GDM1 (cell line): ENCODE measurements around the gene ALDOA.
"Not testable (repeated sequence)": the region's sequence is repeated elsewhere in the genome, so short reads cannot be mapped to it uniquely, and the experiment has no call there.

Experiments used
- DNase-seq: peaks from one replicate; lab custom pipeline; 2025; lab: John Stamatoyannopoulos, UW

The ALDOA gene

DNA sequence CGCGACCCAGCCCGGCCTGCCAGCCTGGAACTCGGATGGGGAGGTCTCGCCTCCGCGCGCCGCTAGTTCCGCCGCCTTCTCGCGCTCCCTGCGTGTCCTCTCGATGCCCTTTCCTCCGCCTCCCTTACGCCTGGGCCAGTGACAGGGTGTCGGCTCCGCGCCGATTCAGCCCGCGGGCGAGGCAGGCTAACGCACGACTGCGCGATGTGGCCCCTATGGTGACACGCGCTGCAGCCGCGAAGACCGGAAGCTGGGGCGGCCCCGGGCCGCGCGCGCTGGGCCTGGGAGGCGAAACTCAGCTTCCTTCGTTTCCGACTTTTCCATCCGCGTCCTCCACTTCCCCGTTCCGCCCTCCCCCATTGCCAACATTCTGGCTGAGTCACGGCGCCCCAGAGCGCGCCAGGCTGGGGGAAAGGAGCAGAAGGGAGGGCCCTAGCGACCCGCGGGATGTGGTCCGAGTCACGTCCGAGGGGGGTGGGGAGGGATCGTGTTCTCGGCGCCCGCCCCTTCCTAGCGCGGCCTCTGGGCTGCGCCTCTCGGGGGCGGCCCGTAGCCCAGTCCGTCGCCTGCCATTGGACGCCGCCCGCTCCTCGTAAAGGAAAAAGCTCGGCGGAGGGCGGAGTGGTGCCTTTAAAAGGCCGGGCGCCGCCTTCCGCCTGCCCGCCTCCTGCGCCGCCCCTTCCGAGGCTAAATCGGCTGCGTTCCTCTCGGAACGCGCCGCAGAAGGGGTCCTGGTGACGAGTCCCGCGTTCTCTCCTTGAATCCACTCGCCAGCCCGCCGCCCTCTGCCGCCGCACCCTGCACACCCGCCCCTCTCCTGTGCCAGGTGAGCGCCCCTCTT is at the start of gene ALDOA:
TSS of gene ALDOA (plus strand) at position 659 of the 841 bp plus-strand sequence. CDS start 1,138 bp downstream, outside the sequence.
- DNase-seq, result peak; percentile 99

GRCh38 chr16:30016555-30017276 is 48.8 kb upstream of the ALDOA start:
- no peak for DNase-seq

DNA sequence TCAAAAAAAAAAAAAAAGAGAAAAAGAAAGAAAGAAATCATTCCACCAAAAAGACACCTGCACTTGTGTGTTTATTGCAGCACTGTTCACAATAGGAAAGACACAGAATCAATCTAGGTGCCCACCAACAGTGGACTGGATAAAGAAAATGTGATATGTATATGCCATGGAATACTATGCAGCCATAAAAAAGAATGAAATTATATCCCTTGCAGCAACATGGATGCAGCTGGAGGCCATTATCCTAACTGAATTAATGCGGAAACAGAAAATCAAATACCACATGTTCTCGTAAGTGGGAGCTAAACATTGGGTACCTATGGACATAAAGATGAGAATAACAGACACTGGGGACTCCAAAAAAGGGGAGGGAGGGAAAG is 48.3 kb upstream of the ALDOA start:
- DNase-seq, result no peak

DNA sequence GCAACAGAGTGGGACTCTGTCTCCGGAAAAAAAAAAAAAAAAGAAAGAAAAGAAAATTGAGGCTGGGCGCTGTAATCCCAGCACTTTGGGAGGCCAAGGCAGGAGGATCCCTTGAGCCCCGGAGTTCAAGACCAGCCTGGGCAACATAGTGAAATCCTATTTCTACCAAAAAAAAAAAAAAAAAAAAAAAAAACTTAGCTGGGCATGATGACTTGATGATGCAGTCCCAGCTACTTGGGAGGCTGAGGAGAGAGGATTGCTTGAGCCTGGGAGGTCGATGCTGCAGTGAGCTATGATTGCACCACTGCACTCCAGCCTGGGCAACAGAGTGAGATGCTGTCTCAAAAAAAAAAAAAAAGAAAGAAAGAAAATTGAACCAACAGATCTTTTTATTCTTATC is 47.6 kb upstream of the ALDOA start:
- not testable (repeated sequence) for DNase-seq

GRCh38 chr16:30018731-30019158 is 46.8 kb upstream of the ALDOA start:
- no peak for DNase-seq

DNA sequence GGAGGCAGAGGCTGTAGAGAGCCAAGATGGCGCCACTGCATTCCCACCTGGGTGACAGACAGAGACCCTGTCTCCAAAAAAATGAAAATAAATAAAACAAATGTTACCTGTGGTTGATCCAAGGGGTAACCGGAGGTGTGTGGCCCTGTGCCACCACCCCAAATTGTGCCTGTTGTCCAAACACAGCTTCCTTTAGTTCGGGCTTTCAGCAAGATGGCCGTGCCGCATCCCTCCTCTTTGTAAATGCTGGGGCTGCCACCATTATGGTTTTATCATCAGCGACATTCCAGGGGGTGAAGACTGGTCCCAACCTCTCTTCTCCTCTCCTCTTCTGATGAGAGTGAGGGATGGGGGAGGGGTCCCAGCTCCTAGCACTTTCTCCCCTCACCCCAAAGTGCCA is 42.7 kb upstream of the ALDOA start, which contains the start of gene C16orf92:
TSS of gene C16orf92 (plus strand) at position 312 of the 400 bp plus-strand sequence. CDS start 143 bp downstream, outside the sequence.
- no peak for DNase-seq

DNA sequence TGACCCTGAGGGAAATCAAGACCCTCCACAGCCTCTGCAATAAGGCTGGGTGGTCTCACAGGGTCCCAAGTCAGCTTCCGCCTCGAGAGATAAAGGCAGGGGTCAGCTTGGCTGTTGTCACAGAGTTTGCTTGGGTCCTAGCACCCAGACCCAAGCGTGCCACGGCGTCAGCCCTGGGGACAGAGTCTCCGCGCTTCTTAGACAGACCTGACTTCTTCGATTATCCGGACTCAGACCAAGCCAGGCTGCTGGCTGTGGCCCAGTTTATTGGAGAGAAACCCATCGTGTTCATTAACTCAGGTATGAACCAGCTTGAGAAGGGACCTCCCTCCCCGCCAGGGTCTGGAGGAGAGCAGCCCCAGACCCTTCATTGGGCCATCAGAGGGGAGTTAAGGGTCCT is 42.0 kb upstream of the ALDOA start:
- DNase-seq, result no peak

DNA sequence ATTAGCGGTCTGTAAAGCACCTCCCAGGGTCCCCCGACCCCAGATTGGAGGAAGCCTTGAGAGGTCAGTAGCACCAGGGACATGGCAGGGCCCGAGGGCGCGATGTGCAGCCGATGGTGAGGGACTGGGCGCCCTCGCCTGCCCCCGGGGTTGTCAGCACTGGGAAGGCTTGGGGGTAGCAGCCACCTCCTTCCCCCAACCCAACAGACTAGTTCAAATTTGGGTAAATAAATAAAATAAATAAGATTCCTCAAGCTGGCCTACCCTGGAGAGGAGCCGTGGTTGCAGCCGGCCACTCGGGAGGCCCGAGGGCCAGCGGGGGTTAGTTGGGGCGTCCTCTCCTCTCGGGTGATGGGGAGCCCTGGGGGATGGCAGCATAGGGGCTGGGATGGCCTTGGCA is 41.1 kb upstream of the ALDOA start:
- DNase-seq, result no peak

- DNase-seq, result no peak
These were observed 40.4 kb upstream of the ALDOA start for GRCh38 chr16:30025156-30025555.

- no peak for DNase-seq
These were observed 40.0 kb upstream of the ALDOA start for GRCh38 chr16:30025574-30025973.

GRCh38 chr16:30026449-30026848 is 39.1 kb upstream of the ALDOA start:
- DNase-seq, result no peak

- no peak for DNase-seq
These were observed 37.7 kb upstream of the ALDOA start for GRCh38 chr16:30027588-30028437.

DNA sequence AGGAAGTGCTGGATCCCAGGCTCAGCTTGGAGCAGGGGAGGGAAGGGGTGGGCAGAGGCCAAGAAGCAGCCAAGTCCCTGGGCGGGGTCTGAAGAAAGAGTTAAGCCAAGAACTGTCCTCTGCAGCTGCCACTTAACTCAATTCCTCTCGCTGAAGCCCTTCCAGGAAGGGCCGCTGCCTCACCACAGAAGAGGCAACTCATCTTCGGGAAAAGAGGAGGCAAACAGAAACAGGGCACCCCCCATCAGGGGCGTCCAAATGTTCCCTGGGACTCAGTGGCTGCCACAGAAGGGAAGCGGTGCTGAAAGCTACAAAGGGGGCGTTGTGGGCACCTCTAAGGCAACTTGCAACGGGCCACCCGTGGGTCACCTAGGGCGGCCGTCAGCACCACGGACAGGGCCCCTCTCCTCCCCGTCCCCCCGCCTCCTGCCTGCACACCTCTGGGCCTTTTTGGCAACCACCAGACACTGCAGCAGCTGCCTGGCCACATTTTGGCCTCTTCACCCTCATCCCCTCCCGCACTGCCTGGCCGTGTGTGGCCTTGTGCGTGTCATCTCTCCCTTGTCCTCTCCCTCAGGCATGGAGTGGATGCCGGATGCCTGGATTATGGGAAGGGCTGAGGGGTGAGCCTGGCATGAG is 37.0 kb upstream of the ALDOA start:
- DNase-seq, result no peak

DNA sequence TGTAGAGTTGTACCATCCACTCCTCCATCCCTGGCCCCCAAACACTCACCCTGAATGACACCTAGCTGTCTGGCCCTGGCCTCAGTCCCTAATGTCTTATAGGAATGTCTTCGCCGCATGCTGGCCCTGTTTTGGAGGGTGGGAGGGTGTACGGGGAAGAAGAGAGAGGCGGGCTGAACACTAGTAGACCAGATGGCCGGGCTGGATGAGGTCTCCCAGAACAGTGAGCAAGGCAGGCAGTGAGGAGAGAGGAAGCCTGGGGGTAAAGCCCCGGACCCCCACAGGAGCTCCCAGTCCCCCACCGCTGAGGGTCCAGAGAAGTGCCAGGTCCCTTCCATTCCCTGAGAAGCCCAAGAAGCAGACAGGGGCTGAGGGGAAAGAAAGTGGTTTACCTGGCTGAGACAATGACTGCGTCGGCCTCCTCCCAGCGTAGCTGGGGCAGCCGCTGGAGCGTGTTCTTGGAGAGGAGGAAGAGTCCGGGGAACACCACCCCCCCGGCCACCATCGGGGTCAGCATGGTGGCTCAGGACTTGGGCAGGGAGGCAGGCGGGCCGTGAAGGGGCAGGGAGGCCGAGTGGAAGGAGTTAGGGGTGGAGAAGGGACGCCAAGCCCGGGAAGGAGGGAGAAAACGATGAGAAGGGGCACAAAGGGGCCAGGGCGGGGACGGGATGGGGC is 35.4 kb upstream of the ALDOA start:
- DNase-seq, result no peak

DNA sequence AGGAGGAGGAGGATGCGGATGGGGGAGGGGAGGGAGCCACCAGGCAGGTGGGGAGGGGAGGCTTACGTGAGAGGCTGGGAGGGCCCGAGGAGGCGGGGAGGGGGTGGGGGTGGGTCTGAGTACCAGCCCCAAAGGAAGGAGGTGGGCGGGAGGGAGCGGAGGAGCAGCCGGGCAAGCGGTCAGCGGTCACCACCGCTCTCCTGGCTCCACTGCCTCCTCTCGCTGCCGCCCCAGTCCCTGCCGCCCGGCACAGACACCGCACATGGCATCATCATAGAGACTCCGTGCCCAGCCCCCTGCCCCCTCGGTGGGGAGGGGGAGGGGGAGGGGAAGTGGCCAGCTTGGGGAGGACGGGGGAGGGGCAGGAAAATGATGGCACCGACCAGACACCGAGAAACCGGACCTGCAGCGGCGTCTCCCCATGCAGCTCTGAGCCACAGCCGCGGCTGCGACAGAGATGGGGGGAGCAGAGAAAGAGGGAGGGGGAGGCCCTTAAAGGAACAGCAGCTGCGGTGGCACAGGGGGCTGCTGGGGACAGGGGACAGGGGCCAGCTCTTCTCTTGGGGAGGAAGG is 34.6 kb upstream of the ALDOA start, which contains the start of gene TLCD3B:
TSS of gene TLCD3B (minus strand) at position 431 of the 573 bp plus-strand sequence. CDS start 744 bp downstream, outside the sequence.
- no peak for DNase-seq

DNA sequence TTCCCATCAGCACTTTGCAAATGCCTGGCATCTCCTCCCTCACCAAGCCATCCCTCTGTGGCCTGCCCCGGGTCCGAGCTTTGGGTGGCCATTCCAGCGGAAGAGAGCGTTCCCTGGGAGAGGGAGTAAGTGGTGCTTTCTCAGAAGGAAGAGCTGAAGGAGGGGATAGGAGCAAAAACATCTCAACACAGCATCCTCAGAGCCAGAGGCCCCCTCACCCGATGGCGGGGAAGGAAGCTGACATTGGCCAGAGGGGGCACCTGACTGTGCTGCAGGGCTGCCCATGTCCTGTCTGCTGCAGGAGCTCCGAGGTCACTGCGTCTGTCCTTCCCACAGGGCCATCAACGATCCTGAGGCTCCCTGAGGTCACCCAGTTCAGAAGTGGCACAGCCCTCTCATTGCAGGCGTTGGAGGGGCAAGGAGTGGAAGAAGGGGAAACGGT is 34.1 kb upstream of the ALDOA start:
- DNase-seq, result no peak

DNA sequence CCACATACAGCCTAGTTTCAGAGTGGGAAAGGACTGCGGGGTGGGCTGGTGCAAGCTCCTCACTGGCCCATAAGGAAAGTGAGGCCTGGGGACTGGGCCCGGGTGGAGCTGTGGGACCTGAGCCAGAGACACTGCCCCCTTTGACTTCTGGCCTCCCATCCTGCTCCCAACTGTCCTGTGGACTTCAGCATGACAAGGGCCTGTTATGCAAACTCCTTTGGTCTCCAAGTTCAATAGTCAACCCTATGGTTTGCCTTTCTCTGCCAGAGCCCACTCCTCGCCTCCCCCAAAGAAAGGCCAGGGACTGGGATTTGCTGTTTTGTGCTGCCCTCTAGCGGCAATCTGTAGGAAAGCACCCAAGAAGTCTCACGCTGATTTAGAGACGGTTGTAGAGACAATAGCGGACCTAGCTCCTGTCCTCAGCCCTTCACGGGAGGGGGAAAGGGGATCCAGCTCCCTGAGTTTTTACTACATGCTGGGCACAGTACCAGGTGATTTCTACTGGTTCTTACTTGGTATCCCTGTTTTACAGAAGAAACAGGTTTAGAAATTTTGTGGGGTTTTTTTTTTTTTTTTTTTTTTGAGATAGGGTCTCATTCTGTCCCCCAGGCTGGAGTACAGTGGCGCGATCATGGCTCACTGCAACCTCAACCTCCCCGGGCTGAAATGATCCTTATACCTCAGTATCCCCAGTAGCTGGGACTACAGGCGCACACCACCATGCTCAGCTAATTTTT is 33.3 kb upstream of the ALDOA start:
- peak; percentile 48 for DNase-seq

GRCh38 chr16:30033270-30033669 is 32.3 kb upstream of the ALDOA start:
- DNase-seq, result no peak

DNA sequence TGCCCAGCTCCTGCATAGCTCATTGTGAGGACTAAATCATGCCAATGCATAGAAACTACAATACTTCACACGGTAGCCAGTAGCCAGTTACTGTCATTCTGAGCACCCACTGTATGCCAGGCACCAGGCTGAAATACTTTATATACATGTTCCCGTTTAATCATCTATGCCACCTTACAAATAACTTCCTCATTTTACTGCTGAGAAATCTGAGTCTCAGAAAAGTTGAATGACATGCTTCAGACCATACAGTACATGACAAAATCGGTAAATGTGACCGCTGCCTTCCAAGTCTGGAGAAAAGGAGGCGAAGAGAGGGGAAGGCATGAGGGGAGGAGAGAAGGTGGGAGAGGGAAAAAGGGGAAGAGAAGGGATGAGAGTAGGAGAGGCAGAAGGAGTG is 25.3 kb upstream of the ALDOA start:
- no peak for DNase-seq

GRCh38 chr16:30040690-30041089 is 24.9 kb upstream of the ALDOA start:
- not testable (repeated sequence) for DNase-seq
